DMS114 treated with DMSO at 0.1 percent for 48 hours (cell line): ENCODE measurements around the gene MARCHF2.

ENCODE experiments used
- DNase-seq: peaks from one replicate; lab custom pipeline; 2025; ENCODE audit not compliant: unreplicated experiment; lab: John Stamatoyannopoulos, UW

MARCHF2 gene

GRCh38 chr19:8451885-8452284 lies 38.8 kb downstream of the MARCHF2 start:
- DNase-seq = no peak

GRCh38 chr19:8452446-8453123 lies 39.5 kb downstream of the MARCHF2 start:
- DNase-seq = no peak

GRCh38 chr19:8453616-8454015 lies 40.5 kb downstream of the MARCHF2 start:
- no peak for DNase-seq

GRCh38 chr19:8454218-8454617 lies 41.1 kb downstream of the MARCHF2 start:
- DNase-seq = no peak

GRCh38 chr19:8455018-8455417 lies 41.9 kb downstream of the MARCHF2 start:
- DNase-seq = no peak

GRCh38 chr19:8456064-8456463 lies 43.0 kb downstream of the MARCHF2 start:
- no peak for DNase-seq

GRCh38 chr19:8457209-8457608 lies 44.1 kb downstream of the MARCHF2 start:
- no peak for DNase-seq

GRCh38 chr19:8457827-8458226 lies 44.7 kb downstream of the MARCHF2 start:
- DNase-seq = no peak

GRCh38 chr19:8458380-8458779 lies 45.3 kb downstream of the MARCHF2 start:
- no peak for DNase-seq

- no peak for DNase-seq
These were observed 46.0 kb downstream of the MARCHF2 start for GRCh38 chr19:8459095-8459494.

GRCh38 chr19:8459520-8460270 lies 46.6 kb downstream of the MARCHF2 start:
- DNase-seq = no peak

- DNase-seq = no peak
These were observed 47.6 kb downstream of the MARCHF2 start for GRCh38 chr19:8460516-8461298.

- no peak for DNase-seq
These were observed 48.3 kb downstream of the MARCHF2 start for GRCh38 chr19:8461376-8461775.

- DNase-seq = no peak
These were observed 48.8 kb downstream of the MARCHF2 start for GRCh38 chr19:8461891-8462290.

- DNase-seq = no peak
These were observed 49.5 kb downstream of the MARCHF2 start for GRCh38 chr19:8462571-8462970.

- DNase-seq = no peak
These were observed 50.3 kb downstream of the MARCHF2 start for GRCh38 chr19:8463365-8463764.

- DNase-seq = no peak
These were observed 52.9 kb downstream of the MARCHF2 start for GRCh38 chr19:8466018-8466417.

GRCh38 chr19:8468124-8468523 lies 55.0 kb downstream of the MARCHF2 start:
- DNase-seq = no peak

- DNase-seq = no peak
These were observed 55.8 kb downstream of the MARCHF2 start for GRCh38 chr19:8468761-8469373.

- no peak for DNase-seq
These were observed 56.7 kb downstream of the MARCHF2 start for GRCh38 chr19:8469613-8470368.
